HG03095 (cell line): ENCODE results near the gene CD8B2.
"Not testable (repeated sequence)": the region's sequence is repeated elsewhere in the genome, so short reads cannot be mapped to it uniquely, and the experiment has no call there.

ENCODE experiments used
- ATAC-seq: cut with Tn5 transposase; IDR thresholded peaks from one replicate; pipeline ENCODE4 v1.9.1; 2021; ENCODE audit warnings: moderate library complexity; ENCODE audit not compliant: unreplicated experiment

The CD8B2 gene

GRCh38 chr2:106486551-106487385 lies at the start of gene CD8B2:
CD8B2 (plus strand) TSS chr2:106487364; CDS start chr2:106487427, 63 bp downstream.
- ATAC-seq = not testable (repeated sequence)

DNA sequence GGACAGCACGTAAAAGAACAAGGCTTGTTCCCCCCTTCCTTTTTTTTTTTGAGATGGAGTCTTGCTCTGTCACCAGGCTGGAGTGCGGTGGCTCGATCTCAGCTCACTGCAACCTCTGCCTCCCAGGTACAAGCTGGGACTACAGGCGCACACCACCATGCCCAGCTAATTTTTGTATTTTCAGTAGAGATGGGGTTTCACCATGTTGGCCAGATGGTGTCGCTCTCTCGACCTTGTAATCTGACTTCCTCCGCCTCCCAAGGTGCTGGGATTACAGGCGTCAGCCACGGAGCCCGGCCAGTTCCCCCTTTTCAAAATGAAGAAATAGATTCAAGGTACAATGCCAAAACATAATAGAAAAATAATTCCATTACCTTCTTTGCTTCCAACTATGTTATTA lies 25.3 kb upstream of the CD8B2 start:
- ATAC-seq = not testable (repeated sequence)

GRCh38 chr2:106467516-106467915 lies 19.6 kb upstream of the CD8B2 start:
- not testable (repeated sequence) for ATAC-seq

DNA sequence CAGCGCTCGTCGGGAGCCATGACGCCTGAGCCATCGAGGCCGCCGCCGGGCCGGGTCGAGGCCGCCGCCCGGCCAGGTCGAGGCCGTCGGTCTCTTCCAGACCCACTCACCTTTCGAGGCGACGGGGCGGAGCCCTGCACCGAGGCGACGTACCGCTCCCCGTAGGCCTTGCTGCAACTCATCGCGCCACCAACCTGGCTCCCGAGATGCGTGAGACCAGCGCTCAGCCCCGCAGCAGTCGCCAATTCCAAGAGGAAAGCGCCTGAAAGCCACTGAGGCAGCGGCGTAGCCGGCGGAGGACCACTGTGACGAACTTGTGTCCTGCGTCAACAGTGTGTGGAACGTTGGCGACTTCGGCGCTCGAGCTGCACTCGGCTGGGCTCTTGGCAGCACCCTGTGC lies 19.1 kb upstream of the CD8B2 start, which contains the start of gene RGPD3:
Gene RGPD3, minus strand, starts transcription at position 307 of the 400 bp plus-strand sequence. Its CDS starts 125 bp downstream, at position 182.
- ATAC-seq = not testable (repeated sequence)

DNA sequence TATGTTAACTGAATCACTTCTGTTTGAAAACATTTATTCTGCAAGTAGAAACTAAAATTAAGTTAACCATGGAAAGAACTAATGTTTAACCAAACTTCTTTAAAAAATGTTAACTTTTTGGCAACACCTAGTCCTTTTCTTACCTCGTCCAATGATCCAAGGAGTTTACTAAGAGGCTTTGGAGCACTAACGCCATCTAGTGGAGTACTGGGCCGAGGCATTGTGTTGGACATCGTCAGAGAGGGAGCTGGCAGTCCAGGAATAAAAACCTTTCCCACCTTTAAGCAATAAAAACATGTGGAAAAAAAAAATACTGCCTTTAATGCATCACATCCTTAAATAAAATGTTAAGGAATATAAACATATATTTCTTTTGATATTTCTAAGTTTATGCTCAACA lies 16.5 kb upstream of the CD8B2 start:
- not testable (repeated sequence) for ATAC-seq

DNA sequence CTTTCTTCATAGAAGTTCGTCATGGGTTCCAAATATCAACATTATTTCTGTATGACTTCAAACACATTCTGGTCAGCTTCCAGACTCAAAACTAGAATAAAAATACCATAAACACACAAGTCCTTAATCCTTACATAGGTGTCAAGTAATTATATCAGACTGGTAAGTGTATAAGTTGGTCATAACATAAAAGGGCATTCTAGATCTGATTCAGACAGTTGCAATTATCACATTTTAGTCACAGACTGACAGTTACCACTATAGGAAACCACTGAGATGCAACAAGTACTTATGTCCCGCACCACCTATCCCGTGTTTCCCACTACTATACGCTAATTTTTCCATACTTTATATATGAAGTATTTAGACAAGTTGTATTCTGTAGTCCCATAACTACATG lies 9.5 kb upstream of the CD8B2 start:
- ATAC-seq = not testable (repeated sequence)

GRCh38 chr2:106479563-106479962 lies 7.6 kb upstream of the CD8B2 start:
- ATAC-seq = not testable (repeated sequence)

DNA sequence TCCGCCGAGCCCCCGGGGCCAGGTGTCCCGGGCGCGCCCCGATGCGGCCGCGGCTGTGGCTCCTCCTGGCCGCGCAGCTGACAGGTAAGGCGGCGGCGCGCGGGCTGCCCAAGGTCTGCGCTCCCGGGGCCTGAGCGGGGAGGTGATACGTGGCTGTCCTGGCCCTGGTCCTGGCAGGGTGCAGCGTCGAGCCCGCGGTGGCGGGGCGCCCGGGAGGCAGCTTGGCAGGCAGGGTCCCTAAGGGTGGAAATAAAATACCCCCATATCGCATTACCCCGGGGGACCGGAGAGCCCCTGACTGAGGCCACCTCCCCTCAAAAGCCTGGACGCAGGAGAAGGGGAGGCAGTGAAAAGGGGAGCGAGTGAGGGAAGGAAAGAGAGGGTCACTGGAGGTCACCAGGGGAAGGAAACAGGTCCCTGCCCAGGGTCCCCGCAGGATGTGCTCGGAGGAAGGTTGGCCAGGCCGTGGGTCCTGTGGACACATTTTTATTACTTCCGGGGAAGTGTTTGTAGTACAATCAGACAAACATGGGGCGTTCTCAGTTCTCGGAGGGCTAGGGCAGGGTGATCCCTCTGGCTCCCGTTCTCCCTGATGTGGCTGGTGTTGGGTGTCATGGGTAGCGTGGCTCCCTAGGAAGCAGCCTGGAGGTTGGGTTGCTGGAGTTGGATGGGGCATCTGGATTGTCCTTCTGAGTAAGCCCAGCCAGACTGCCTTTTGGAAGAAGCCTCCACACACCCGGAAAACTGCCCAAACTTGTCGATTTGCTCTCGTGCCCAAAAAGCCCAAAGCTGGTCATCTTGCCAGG lies 425 bp downstream of the CD8B2 start:
- ATAC-seq = not testable (repeated sequence)

DNA sequence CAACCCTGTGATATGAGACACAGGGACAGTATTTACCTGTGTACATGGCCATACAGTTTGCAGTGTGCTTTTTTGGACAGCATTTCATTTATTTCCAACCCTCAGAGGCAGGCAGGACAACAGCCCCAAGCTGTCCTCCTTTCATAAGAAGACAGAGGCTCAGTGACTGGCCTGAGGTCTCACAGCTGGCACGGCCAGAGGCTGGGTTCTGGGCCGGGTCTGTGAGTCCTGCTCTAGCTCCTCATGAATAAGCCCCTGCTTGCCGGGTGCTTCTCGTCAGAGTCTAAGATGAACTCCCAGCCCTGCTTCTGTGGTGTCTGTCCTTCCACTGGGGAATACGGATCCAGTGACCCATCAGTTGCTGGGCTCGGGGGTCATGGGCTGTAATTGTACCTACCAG lies 2.5 kb downstream of the CD8B2 start:
- ATAC-seq = not testable (repeated sequence)

DNA sequence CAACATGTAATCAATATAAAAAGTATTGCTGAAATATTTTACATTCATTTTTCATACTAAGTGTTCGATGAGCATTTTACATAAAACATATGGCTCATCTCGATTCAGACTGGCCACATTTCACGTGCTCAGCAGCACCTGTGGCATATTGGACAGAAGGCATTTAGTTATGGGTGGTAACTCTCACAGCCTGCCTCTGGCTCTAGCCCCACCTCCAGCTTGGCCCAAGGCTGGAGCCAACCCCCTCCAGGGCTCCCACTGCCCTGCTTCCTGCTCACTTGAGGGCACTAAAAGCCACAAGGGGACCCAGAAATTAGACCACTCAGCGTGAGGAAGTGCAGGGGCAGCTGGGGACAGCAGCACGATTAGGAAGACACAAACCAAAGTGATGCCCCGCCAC lies 5.2 kb downstream of the CD8B2 start:
- not testable (repeated sequence) for ATAC-seq

- ATAC-seq = not testable (repeated sequence)
Measured at GRCh38 chr2:106492913-106493312, 5.7 kb downstream of the CD8B2 start.

- not testable (repeated sequence) for ATAC-seq
Measured at GRCh38 chr2:106498549-106498948, 11.4 kb downstream of the CD8B2 start.

- ATAC-seq = not testable (repeated sequence)
Measured at GRCh38 chr2:106500350-106500749, 13.2 kb downstream of the CD8B2 start.

GRCh38 chr2:106502351-106502750 lies 15.2 kb downstream of the CD8B2 start:
- ATAC-seq = not testable (repeated sequence)

- not testable (repeated sequence) for ATAC-seq
Measured at GRCh38 chr2:106504192-106504591, 17.0 kb downstream of the CD8B2 start.

- ATAC-seq = not testable (repeated sequence)
Measured at GRCh38 chr2:106504787-106505186, 17.6 kb downstream of the CD8B2 start.

DNA sequence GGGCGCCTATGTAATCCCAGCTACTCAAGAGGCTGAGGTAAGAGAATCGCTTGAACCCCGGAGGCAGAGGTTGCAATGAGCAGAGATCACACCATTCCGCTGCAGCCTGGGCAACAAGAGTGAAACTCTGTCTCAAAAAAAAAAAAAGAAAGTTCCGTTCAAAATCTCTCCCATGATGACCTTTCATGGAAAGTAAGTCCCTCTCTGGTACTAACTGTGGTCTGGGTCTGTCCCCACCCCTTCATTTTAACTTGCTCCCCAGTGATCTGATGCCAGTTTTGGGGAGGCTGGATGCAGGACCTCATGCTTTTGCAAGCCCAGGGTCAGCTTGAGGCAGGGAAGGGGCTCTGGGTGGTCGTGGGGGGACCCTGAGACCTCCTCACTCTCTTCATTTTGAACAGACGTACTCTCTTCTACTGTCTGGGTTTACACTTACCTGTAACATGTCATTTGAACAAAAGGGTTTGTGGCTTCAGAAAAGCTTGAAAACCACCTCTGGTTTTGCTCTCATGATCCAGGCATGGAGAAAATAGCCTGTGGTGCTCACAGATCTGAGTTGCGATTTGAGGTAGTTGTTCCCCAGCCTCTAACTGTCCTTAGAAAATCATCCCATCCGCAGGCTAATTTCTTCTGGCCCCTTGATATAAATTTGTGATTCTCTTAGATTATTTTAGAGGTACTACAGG lies 19.0 kb downstream of the CD8B2 start:
- not testable (repeated sequence) for ATAC-seq

- not testable (repeated sequence) for ATAC-seq
Measured at GRCh38 chr2:106508660-106509373, 21.7 kb downstream of the CD8B2 start.

- ATAC-seq = not testable (repeated sequence)
Measured at GRCh38 chr2:106509374-106509770, 22.2 kb downstream of the CD8B2 start.

GRCh38 chr2:106510791-106511190 lies 23.6 kb downstream of the CD8B2 start:
- not testable (repeated sequence) for ATAC-seq
